SU-DHL-6 (cell line): ENCODE measurements around the gene GBP5.

Experiments
- H2AFZ ChIP-seq: fragments of 200-600 bp; sonication (generic); 2 replicates; pipeline ENCODE4 v1.6.1; 2014; ENCODE audit warnings: low read depth, mild to moderate bottlenecking, moderate library complexity, mixed read lengths, antibody characterized with exemption, low read length; ENCODE audit not compliant: severe bottlenecking
- H3F3A ChIP-seq: fragments of 200-600 bp; shearing (Covaris generic); 2 replicates; pipeline ENCODE4 v1.6.0; 2016; ENCODE audit warnings: antibody characterized with exemption, mild to moderate bottlenecking; ENCODE audit not compliant: insufficient read depth
- H3K27ac ChIP-seq: fragments of 200-600 bp; sonication (generic); 2 replicates; pipeline ENCODE4 v1.5.1; 2016; ENCODE audit warnings: low read depth, mild to moderate bottlenecking, low read length, moderate library complexity, mixed read lengths
- H3K27me3 ChIP-seq: fragments of 200-600 bp; sonication (generic), shearing (Covaris generic); 2 replicates; pipeline ENCODE4 v1.6.0; 2014; ENCODE audit warnings: mild to moderate bottlenecking, low read length
- H3K36me3 ChIP-seq: fragments of 200-600 bp; sonication (generic); 2 replicates; pipeline ENCODE4 v1.6.1; 2014; ENCODE audit warnings: mild to moderate bottlenecking, low read length, mixed read lengths
- H3K4me2 ChIP-seq: fragments of 300-600, 200-600 bp; shearing (Covaris generic), sonication (generic); 2 replicates; pipeline ENCODE4 v1.6.0; 2014; ENCODE audit warnings: low read length, low read depth, mild to moderate bottlenecking; ENCODE audit not compliant: poor library complexity, severe bottlenecking
- H3K4me3 ChIP-seq: fragments of 200-600 bp; sonication (generic); 2 replicates; pipeline ENCODE4 v1.5.1; 2014; ENCODE audit warnings: antibody characterized with exemption, low read length, mild to moderate bottlenecking, mixed read lengths; ENCODE audit not compliant: insufficient read depth, poor library complexity, severe bottlenecking
- H3K79me2 ChIP-seq: fragments of 200-600 bp; sonication (generic); 2 replicates; pipeline ENCODE4 v1.6.1; 2014; ENCODE audit warnings: mild to moderate bottlenecking, low read length, moderate library complexity; ENCODE audit not compliant: insufficient read depth
- H3K9ac ChIP-seq: fragments of 200-600 bp; sonication (generic); 2 replicates; pipeline ENCODE4 v1.7.0; 2014; ENCODE audit warnings: mild to moderate bottlenecking, low read length
- H3K9me2 ChIP-seq: fragments of 200-600 bp; sonication (generic); replicated peaks from 2 replicates; pipeline ENCODE4 v1.6.1; 2014; ENCODE audit warnings: low read length; ENCODE audit not compliant: insufficient read depth
- H3K9me3 ChIP-seq: fragments of 200-600 bp; sonication (generic); 2 replicates; pipeline ENCODE4 v1.6.1; 2014; ENCODE audit warnings: low read length, mixed read lengths; ENCODE audit not compliant: insufficient read depth
- H4K20me1 ChIP-seq: fragments of 200-600 bp; sonication (generic); 2 replicates; pipeline ENCODE4 v1.6.1; 2014; ENCODE audit warnings: low read depth, mild to moderate bottlenecking, antibody characterized with exemption, low read length, moderate library complexity, mixed read lengths
- CTCF ChIP-seq: fragments of 200-600 bp; sonication (generic); IDR thresholded peaks from one replicate; pipeline ENCODE4 v1.5.1; 2017; ENCODE audit warnings: antibody characterized with exemption, mild to moderate bottlenecking, low read length, moderate library complexity; ENCODE audit not compliant: insufficient read depth, poor library complexity, severe bottlenecking
- EZH2phosphoT487 ChIP-seq: fragments of 200-600 bp; sonication (generic), shearing (Covaris generic); conservative IDR thresholded peaks from 2 replicates; pipeline ENCODE4 v1.6.1; 2018; ENCODE audit warnings: mild to moderate bottlenecking, antibody characterized with exemption, low read length, moderate library complexity, mixed read lengths

GBP5 gene

GRCh38 chr1:89276690-89277089, 4.0 kb upstream of the GBP5 start:
- H3K27me3 ChIP-seq: no peaks in the 10 kb centered on the region
- no peak overlapping the region for H2AFZ ChIP-seq
- H3K4me3 ChIP-seq: no peak overlapping the region
- H3K9me3 ChIP-seq: no peaks in the 10 kb centered on the region
- H3K79me2 ChIP-seq: no peaks in the 10 kb centered on the region
- no peak overlapping the region for H3K4me2 ChIP-seq
- no peak for TF ChIP-seq CTCF
- no peak for TF ChIP-seq EZH2phosphoT487
- no peaks in the 10 kb centered on the region for H4K20me1 ChIP-seq
- no peak overlapping the region for H3K9ac ChIP-seq
- no peaks in the 10 kb centered on the region for H3F3A ChIP-seq
- H3K9me2 ChIP-seq: no peaks in the 10 kb centered on the region
- H3K36me3 ChIP-seq: no peaks in the 10 kb centered on the region
- H3K27ac ChIP-seq: no peak overlapping the region

- Histone ChIP-seq H3K27ac (no peak overlapping the region), H3F3A (no peaks in the 10 kb centered on the region), H3K79me2 (no peaks in the 10 kb centered on the region), H3K4me2 (no peak overlapping the region), H3K9ac (no peak overlapping the region), H3K4me3 (no peak overlapping the region), H3K36me3 (no peaks in the 10 kb centered on the region), H4K20me1 (no peaks in the 10 kb centered on the region), H3K9me2 (no peaks in the 10 kb centered on the region), H2AFZ (no peak overlapping the region), H3K9me3 (no peaks in the 10 kb centered on the region), H3K27me3 (no peaks in the 10 kb centered on the region)
- TF ChIP-seq EZH2phosphoT487 (no peak), CTCF (no peak)
These were observed 1.8 kb upstream of the GBP5 start for GRCh38 chr1:89274411-89274857.

- TF ChIP-seq EZH2phosphoT487: no peak
- no peak for TF ChIP-seq CTCF
- Histone ChIP-seq H3K9me2 (no peaks in the 10 kb centered on the region), H3K4me3 (no peak overlapping the region), H3K4me2 (no peak overlapping the region), H3K9ac (no peak overlapping the region), H3K9me3 (no peaks in the 10 kb centered on the region), H2AFZ (no peak overlapping the region), H3F3A (no peaks in the 10 kb centered on the region), H3K27me3 (no peaks in the 10 kb centered on the region), H4K20me1 (no peaks in the 10 kb centered on the region), H3K27ac (no peak overlapping the region), H3K36me3 (no peaks in the 10 kb centered on the region), H3K79me2 (no peaks in the 10 kb centered on the region)
These were observed 691 bp upstream of the GBP5 start for GRCh38 chr1:89273324-89273778.
